RWPE1 (cell line): ENCODE results near the gene TM4SF4.

ENCODE experiments used
- CTCF ChIA-PET: fragments of 350-600 bp; sonication (Branson Sonifier 250); formaldehyde crosslinking; extraction: SDS; loops from one replicate; lab custom pipeline; 2021; lab: Yijun Ruan, JAX
- POLR2A ChIA-PET: fragments of 400-600 bp; formaldehyde crosslinking; extraction: SDS; loops from one replicate; lab custom pipeline; 2020; ENCODE audit warnings: antibody characterized with exemption; ENCODE audit not compliant: low non-redundant PET; lab: Yijun Ruan, JAX
- DNase-seq: peaks from one replicate; pipeline ENCODE4 v3.0.0; 2012; ENCODE audit warnings: low spot score
- H3K27ac ChIP-seq: fragments of 450-650 bp; 2 replicates; pipeline ENCODE4 v1.5.1; 2017
- CTCF ChIP-seq: fragments of 450-650 bp; conservative IDR thresholded peaks from 2 replicates; pipeline ENCODE4 v1.5.1; 2017; ENCODE audit warnings: low read depth, mild to moderate bottlenecking

Gene TM4SF4

GRCh38 chr3:149494022-149494758, 19.7 kb downstream of the TM4SF4 start:
- no peak overlapping the region for H3K27ac ChIP-seq
- DNase-seq: no peak
- POLR2A ChIA-PET: no interaction called here
- CTCF ChIA-PET: interaction anchor here (0.8 to 0.9 kb wide), 2 partner anchors 9 to 142 kb away, joined by 3 read pairs; no protein-coding TSS in a partner anchor
- TF ChIP-seq CTCF: peak; percentile 42

- TF ChIP-seq CTCF: no peak
- DNase-seq: peak; percentile 51
- ChIA-PET POLR2A (no interaction called here), CTCF (interaction anchor here (0.6 kb wide), 2 partner anchors 19 to 225 kb away, joined by 3 read pairs; no protein-coding TSS in a partner anchor)
- no peak overlapping the region for H3K27ac ChIP-seq
Measured at GRCh38 chr3:149494759-149495580, 20.5 kb downstream of the TM4SF4 start.

GRCh38 chr3:149495581-149496125, 21.2 kb downstream of the TM4SF4 start:
- POLR2A ChIA-PET: no interaction called here
- H3K27ac ChIP-seq: no peak overlapping the region
- TF ChIP-seq CTCF: no peak
- CTCF ChIA-PET: interaction anchor here (0.6 kb wide), 2 partner anchors 20 to 225 kb away, joined by 3 read pairs; no protein-coding TSS in a partner anchor
- DNase-seq: no peak

- CTCF ChIA-PET: no interaction called here
Measured at GRCh38 chr3:149496891-149497290, 22.4 kb downstream of the TM4SF4 start.

GRCh38 chr3:149497966-149498670, 23.6 kb downstream of the TM4SF4 start:
- TF ChIP-seq CTCF: no peak
- no peak for DNase-seq
- CTCF ChIA-PET: interaction anchor here (0.9 kb wide), 1 partner anchor 19 kb away, joined by 3 read pairs; no protein-coding TSS in a partner anchor
- no peak overlapping the region for H3K27ac ChIP-seq
- POLR2A ChIA-PET: no interaction called here

More at GRCh38 chr3:149496891-149497290, 22.4 kb downstream of the TM4SF4 start:
- no peak for TF ChIP-seq CTCF
- DNase-seq: no peak
- no peak overlapping the region for H3K27ac ChIP-seq
- POLR2A ChIA-PET: no interaction called here
